Tibial nerve (tissue), 4 donors: Measurements from ENCODE around the gene P2RX5. TPM values are rescaled to one million over a fixed set of nuclear protein-coding genes. Genes with fewer than 3 reads are reported as not detected.

ENCODE experiments used
- DNase-seq, 2 donors: peaks; one replicate each; pipeline ENCODE4 v3.0.0-alpha.2; 2019; ENCODE audit warnings: low spot score in 2 of 2
- H3K27ac ChIP-seq, 4 donors: fragments of 200-600 bp; sonication (generic) in 3 of 4; one replicate each; pipeline ENCODE4 v1.5.1; 2017 to 2019; ENCODE audit warnings: mild to moderate bottlenecking in 1 of 4
- H3K27me3 ChIP-seq, 2 donors: fragments of 200-600 bp; sonication (generic) in 1 of 2; one replicate each; pipeline versions ENCODE4 v1.5.1 to v1.6.0; 2017 to 2019
- H3K36me3 ChIP-seq, 3 donors: fragments of 200-600 bp; sonication (generic); one replicate each; pipeline ENCODE4 v1.5.1; 2018 to 2019
- H3K4me1 ChIP-seq, 4 donors: fragments of 200-600 bp; sonication (generic) in 3 of 4; one replicate each; pipeline ENCODE4 v1.5.1; 2017 to 2019
- H3K4me3 ChIP-seq, 4 donors: fragments of 200-600 bp; sonication (generic) in 3 of 4; one replicate each; pipeline ENCODE4 v1.5.1; 2017 to 2019; ENCODE audit warnings: mild to moderate bottlenecking in 1 of 4, moderate library complexity in 1 of 4
- H3K9me3 ChIP-seq, 4 donors: fragments of 200-600 bp; sonication (generic) in 3 of 4; one replicate each; pipeline ENCODE4 v1.5.1; 2017 to 2019
- CTCF ChIP-seq, 5 experiments: fragments of 200-600 bp in 3 of 5; fragments of 450-650 bp in 2 of 5; sonication (generic) in 3 of 5; IDR thresholded peaks; one replicate each; pipeline ENCODE4 v1.5.1; 2016 to 2019; ENCODE audit warnings: antibody characterized with exemption in 5 of 5, mild to moderate bottlenecking in 3 of 5, moderate library complexity in 2 of 5
- EP300 ChIP-seq, 2 donors: sonication (generic); formaldehyde crosslinking; IDR thresholded peaks; one replicate each; pipeline ENCODE4 v1.6.1; 2017; ENCODE audit warnings: antibody characterized with exemption in 2 of 2, mild to moderate bottlenecking in 1 of 2
- POLR2A ChIP-seq, 2 donors: fragments of 450-650 bp; IDR thresholded peaks; one replicate each; pipeline ENCODE4 v1.6.1; 2017; ENCODE audit warnings: antibody characterized with exemption in 2 of 2, mild to moderate bottlenecking in 2 of 2, moderate library complexity in 2 of 2
- WGBS, 2 donors: methylation state at CpG; one replicate each; pipeline ENCODE4 v1.1.5; 2018; 5-methylcytosine and 5-hydroxymethylcytosine counted together
- total RNA-seq, 4 donors: library from RNA; depleted of rRNA; stranded (reverse); fragments of >200 nt; gene quantifications; one replicate each; pipeline ENCODE4 v1.1.0, GENCODE V29; 2016

The P2RX5 gene
- total RNA-seq, 4 donors from 2014 or later, result 0.42 TPM; not detected in 3

DNA sequence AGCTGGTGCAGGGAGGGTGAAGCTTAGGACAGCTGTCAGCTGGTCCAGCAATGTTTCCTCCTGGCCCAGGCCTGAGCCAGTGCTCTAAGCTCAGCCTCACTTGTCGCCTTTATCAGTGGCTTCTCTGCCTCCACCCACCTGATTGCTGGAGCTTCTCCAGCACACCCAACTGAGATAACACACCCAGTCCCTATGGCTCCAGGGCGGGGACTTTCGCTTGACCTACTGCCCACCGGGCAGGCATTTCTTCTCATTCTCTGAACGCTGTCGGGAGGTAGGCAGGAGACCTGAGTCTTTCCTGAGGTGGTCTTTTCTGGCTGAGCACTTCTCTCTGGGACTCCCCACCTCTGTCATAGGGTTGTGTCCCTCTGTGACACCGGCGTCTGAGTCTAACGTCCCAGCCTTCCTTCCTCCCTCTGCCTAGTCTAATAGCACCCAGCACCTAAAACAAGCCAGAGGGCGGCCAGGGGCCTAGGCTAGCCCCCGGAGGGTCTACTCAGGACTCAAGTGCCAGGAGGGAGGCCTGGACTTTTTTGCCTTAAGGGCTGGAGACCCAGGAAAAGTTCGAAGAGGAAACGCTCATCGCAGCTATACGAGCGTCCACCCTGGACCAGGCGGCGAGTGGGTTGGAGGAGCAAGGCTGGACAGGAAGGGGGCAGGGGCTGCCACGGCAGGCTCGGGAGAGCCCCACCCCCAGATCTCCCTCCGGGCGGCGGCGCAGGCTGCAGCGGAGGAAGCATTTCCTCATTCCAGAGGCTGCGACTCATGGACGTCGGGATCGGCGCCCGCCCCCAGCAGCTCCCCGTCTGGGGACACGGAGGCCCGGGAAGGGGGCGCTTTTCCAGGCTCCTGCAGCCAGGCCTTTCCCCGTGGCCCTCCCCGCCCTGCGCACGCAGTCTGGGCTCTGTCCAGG, 28.3 kb downstream of the P2RX5 start:
- H3K27me3 ChIP-seq, result no peaks in the 10 kb centered on the region
- peak overlapping the region; percentile 84 to 99 (median 94) for H3K27ac ChIP-seq
- peak; percentile 53 to 66 for DNase-seq
- H3K9me3 ChIP-seq, result no peaks in the 10 kb centered on the region
- H3K4me1 ChIP-seq, result peaks cover 0 to 51% (median 26%) of the 10 kb centered on the region in 4 donors
- peak overlapping the region; percentile 55 to 99 (median 86) for H3K4me3 ChIP-seq
- TF ChIP-seq EP300 (IDR thresholded peaks at IDR 0.05) (no peak), CTCF (IDR thresholded peaks at IDR 0.05) (no peak), POLR2A (IDR thresholded peaks at IDR 0.05) (no peak)
- H3K36me3 ChIP-seq, result peaks cover 0 to 46% (median 0%) of the 10 kb centered on the region in 3 donors
- whole genome bisulfite sequencing, 2 donors, result 1 to 4% methylated on average over 20 to 26 of the region's 39 CpGs

GRCh38 chr17:3666516-3666915, 29.4 kb downstream of the P2RX5 start:
- TF ChIP-seq POLR2A (IDR thresholded peaks at IDR 0.05) (no peak), EP300 (IDR thresholded peaks at IDR 0.05) (no peak), CTCF (IDR thresholded peaks at IDR 0.05) (no peak)
- WGBS, 2 donors, result 71 to 88% methylated on average over 5 to 6 of the region's 6 CpGs
- Histone ChIP-seq H3K4me1 (peaks cover 0 to 60% (median 26%) of the 10 kb centered on the region in 4 donors), H3K27me3 (no peaks in the 10 kb centered on the region), H3K27ac (peak overlapping the region; percentile 84 to 99 (median 94)), H3K36me3 (peaks cover 0 to 46% (median 0%) of the 10 kb centered on the region in 3 donors), H3K4me3 (peak overlapping the region in 3 of 4 donors; percentile 55 to 99 (median 96)), H3K9me3 (no peaks in the 10 kb centered on the region)
- DNase-seq, result no peak

DNA sequence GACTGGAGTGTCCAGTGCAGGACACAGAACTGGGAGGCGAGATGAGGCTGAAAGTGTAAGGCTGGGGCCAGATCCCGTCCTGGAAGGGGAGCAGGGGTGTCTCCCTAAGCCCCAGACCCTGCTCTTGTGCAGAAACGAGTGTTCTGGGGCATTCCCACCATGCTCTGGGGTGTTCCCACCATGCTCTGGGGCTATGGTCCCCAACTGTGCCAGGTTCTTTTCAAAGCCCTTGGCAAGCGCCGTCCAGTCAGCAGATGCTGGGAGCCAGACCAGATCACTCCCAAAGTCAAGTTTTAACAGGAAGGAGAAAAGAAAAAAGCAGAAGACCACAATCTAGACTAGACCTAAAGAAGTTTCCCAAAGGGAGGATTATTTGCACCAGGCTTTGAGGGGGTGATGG, 30.1 kb downstream of the P2RX5 start:
- Histone ChIP-seq H3K4me3 (peak overlapping the region in 1 of 4 donors; percentile 99), H3K27ac (peak overlapping the region; percentile 84 to 99 (median 94)), H3K27me3 (no peaks in the 10 kb centered on the region), H3K36me3 (peaks cover 0 to 43% (median 0%) of the 10 kb centered on the region in 3 donors), H3K9me3 (no peaks in the 10 kb centered on the region), H3K4me1 (peaks cover 0 to 67% (median 26%) of the 10 kb centered on the region in 4 donors)
- TF ChIP-seq EP300 (IDR thresholded peaks at IDR 0.05) (no peak), POLR2A (IDR thresholded peaks at IDR 0.05) (no peak), CTCF (IDR thresholded peaks at IDR 0.05) (no peak)
- 54 to 75% methylated on average over 5 of the region's 5 CpGs for WGBS, 2 donors
- no peak for DNase-seq

GRCh38 chr17:3663102-3664011, 32.6 kb downstream of the P2RX5 start:
- H3K27ac ChIP-seq, result peak overlapping the region; percentile 12 to 99 (median 68)
- 84 to 86% methylated on average over 23 to 33 of the region's 33 CpGs for WGBS, 2 donors
- H3K4me3 ChIP-seq, result no peak overlapping the region
- DNase-seq, result no peak
- TF ChIP-seq EP300 (IDR thresholded peaks at IDR 0.05) (no peak), POLR2A (IDR thresholded peaks at IDR 0.05) (no peak), CTCF (IDR thresholded peaks at IDR 0.05) (no peak)
- H3K4me1 ChIP-seq, result peaks cover 4 to 76% (median 38%) of the 10 kb centered on the region in 4 donors
- H3K27me3 ChIP-seq, result no peaks in the 10 kb centered on the region
- no peaks in the 10 kb centered on the region for H3K9me3 ChIP-seq
- peaks cover 0 to 36% (median 0%) of the 10 kb centered on the region in 3 donors for H3K36me3 ChIP-seq
